MM.1S (cell line): Measurements from ENCODE around the gene FIBCD1.

ENCODE experiments used
- DNase-seq: peaks from one replicate; pipeline ENCODE4 v3.0.0-alpha.2; 2015
- H2AFZ ChIP-seq: fragments of 300-600 bp; sonication (generic); 2 replicates; pipeline ENCODE4 v1.6.0; 2016; ENCODE audit warnings: antibody characterized with exemption, low read length
- H3F3A ChIP-seq: fragments of 300-600 bp; sonication (generic); 2 replicates; pipeline ENCODE4 v1.6.1; 2016; ENCODE audit warnings: mild to moderate bottlenecking, antibody characterized with exemption, low read length, moderate library complexity, mixed read lengths; ENCODE audit not compliant: insufficient read depth
- H3K27ac ChIP-seq: fragments of 300-600 bp; sonication (generic); 2 replicates; pipeline ENCODE4 v1.5.1; 2016; ENCODE audit warnings: mild to moderate bottlenecking, low read length
- H3K27me3 ChIP-seq: fragments of 300-600 bp; sonication (generic); replicated peaks from 2 replicates; pipeline ENCODE4 v1.6.0; 2016; ENCODE audit warnings: low read length; ENCODE audit not compliant: insufficient read depth
- H3K36me3 ChIP-seq: fragments of 300-600 bp; sonication (generic); replicated peaks from 2 replicates; pipeline ENCODE4 v1.6.1; 2016; ENCODE audit warnings: mild to moderate bottlenecking, low read length, mixed read lengths; ENCODE audit not compliant: insufficient read depth
- H3K4me1 ChIP-seq: fragments of 300-600 bp; sonication (generic); 2 replicates; pipeline ENCODE4 v1.6.1; 2016; ENCODE audit warnings: low read length, mixed read lengths
- H3K4me2 ChIP-seq: fragments of 300-600 bp; sonication (generic); 2 replicates; pipeline ENCODE4 v1.6.0; 2016; ENCODE audit warnings: low read depth, low read length
- H3K4me3 ChIP-seq: fragments of 300-600 bp; sonication (generic); 2 replicates; pipeline ENCODE4 v1.5.1; 2016; ENCODE audit warnings: low read length, mixed read lengths
- H3K79me2 ChIP-seq: fragments of 300-600 bp; sonication (generic); 2 replicates; pipeline ENCODE4 v1.6.1; 2016; ENCODE audit warnings: mixed run types, low read length, mixed read lengths
- H3K9ac ChIP-seq: fragments of 300-600 bp; sonication (generic); 2 replicates; pipeline ENCODE4 v1.6.1; 2016; ENCODE audit warnings: low read length, mixed read lengths
- H3K9me2 ChIP-seq: fragments of 300-600 bp; sonication (generic); replicated peaks from 2 replicates; pipeline ENCODE4 v1.6.1; 2016; ENCODE audit warnings: mild to moderate bottlenecking, low read length, mixed read lengths; ENCODE audit not compliant: insufficient read depth
- H3K9me3 ChIP-seq: fragments of 300-600 bp; sonication (generic); replicated peaks from 2 replicates; pipeline ENCODE4 v1.6.1; 2016; ENCODE audit warnings: mild to moderate bottlenecking, low read length, mixed read lengths; ENCODE audit not compliant: insufficient read depth
- H4K20me1 ChIP-seq: fragments of 300-600 bp; sonication (generic); 2 replicates; pipeline ENCODE4 v1.6.1; 2016; ENCODE audit warnings: mild to moderate bottlenecking, low read length, moderate library complexity, mixed read lengths; ENCODE audit not compliant: insufficient read depth
- CTCF ChIP-seq: fragments of 300-600 bp; sonication (generic); IDR thresholded peaks from 2 replicates; pipeline ENCODE4 v1.5.1; 2016; ENCODE audit warnings: antibody characterized with exemption, low read length, mixed read lengths
- EZH2 ChIP-seq: fragments of 300-600 bp; sonication (generic); optimal IDR thresholded peaks from 2 replicates; pipeline ENCODE3; 2017; ENCODE audit warnings: low read depth, mild to moderate bottlenecking, antibody characterized with exemption, low read length, mixed read lengths
- EZH2phosphoT487 ChIP-seq: fragments of 300-600 bp; sonication (generic); IDR thresholded peaks from 2 replicates; pipeline ENCODE4 v1.6.1; 2018; ENCODE audit warnings: antibody characterized with exemption, low read length

The FIBCD1 gene

GRCh38 chr9:130954317-130954716, 15.3 kb upstream of the FIBCD1 start:
- H3K4me1 ChIP-seq = no peaks in the 10 kb centered on the region
- no peak overlapping the region for H3K9ac ChIP-seq
- no peak overlapping the region for H2AFZ ChIP-seq
- H3K79me2 ChIP-seq = no peaks in the 10 kb centered on the region
- no peak for TF ChIP-seq EZH2phosphoT487
- TF ChIP-seq CTCF = no peak
- no peak for TF ChIP-seq EZH2
- H3K4me3 ChIP-seq = no peak overlapping the region
- H3K4me2 ChIP-seq = no peak overlapping the region
- no peaks in the 10 kb centered on the region for H3K9me2 ChIP-seq
- no peak for DNase-seq
- peaks cover 50% of the 10 kb centered on the region for H3K27me3 ChIP-seq
- H3K9me3 ChIP-seq = no peaks in the 10 kb centered on the region
- no peaks in the 10 kb centered on the region for H4K20me1 ChIP-seq
- no peaks in the 10 kb centered on the region for H3K36me3 ChIP-seq
- H3F3A ChIP-seq = no peaks in the 10 kb centered on the region
- no peak overlapping the region for H3K27ac ChIP-seq

GRCh38 chr9:130952065-130952762, 13.2 kb upstream of the FIBCD1 start:
- Histone ChIP-seq H4K20me1 (no peaks in the 10 kb centered on the region), H3F3A (no peaks in the 10 kb centered on the region), H3K4me3 (no peak overlapping the region), H3K9me2 (no peaks in the 10 kb centered on the region), H2AFZ (no peak overlapping the region), H3K36me3 (no peaks in the 10 kb centered on the region), H3K27ac (no peak overlapping the region), H3K4me1 (no peaks in the 10 kb centered on the region), H3K9me3 (no peaks in the 10 kb centered on the region), H3K79me2 (no peaks in the 10 kb centered on the region), H3K4me2 (no peak overlapping the region), H3K9ac (no peak overlapping the region), H3K27me3 (peaks cover 55% of the 10 kb centered on the region)
- TF ChIP-seq CTCF = no peak
- no peak for TF ChIP-seq EZH2
- no peak for TF ChIP-seq EZH2phosphoT487
- DNase-seq = no peak

GRCh38 chr9:130950039-130950311, 10.9 kb upstream of the FIBCD1 start:
- TF ChIP-seq CTCF (no peak), EZH2 (no peak), EZH2phosphoT487 (no peak)
- Histone ChIP-seq H3K79me2 (no peaks in the 10 kb centered on the region), H3K9ac (no peak overlapping the region), H3K4me3 (no peak overlapping the region), H3K9me3 (no peaks in the 10 kb centered on the region), H3F3A (no peaks in the 10 kb centered on the region), H3K4me1 (no peaks in the 10 kb centered on the region), H3K27ac (no peak overlapping the region), H3K27me3 (peaks cover 64% of the 10 kb centered on the region), H3K4me2 (no peak overlapping the region), H3K9me2 (no peaks in the 10 kb centered on the region), H2AFZ (no peak overlapping the region), H4K20me1 (no peaks in the 10 kb centered on the region), H3K36me3 (no peaks in the 10 kb centered on the region)
- DNase-seq = no peak
